ENCODE data around the gene WDR86. TPM values are rescaled to one million over a fixed set of nuclear protein-coding genes. Genes with fewer than 3 reads are reported as not detected.

The WDR86 gene
- total RNA-seq, 1 experiment from 2014 or later, result 8.1 TPM

DNA sequence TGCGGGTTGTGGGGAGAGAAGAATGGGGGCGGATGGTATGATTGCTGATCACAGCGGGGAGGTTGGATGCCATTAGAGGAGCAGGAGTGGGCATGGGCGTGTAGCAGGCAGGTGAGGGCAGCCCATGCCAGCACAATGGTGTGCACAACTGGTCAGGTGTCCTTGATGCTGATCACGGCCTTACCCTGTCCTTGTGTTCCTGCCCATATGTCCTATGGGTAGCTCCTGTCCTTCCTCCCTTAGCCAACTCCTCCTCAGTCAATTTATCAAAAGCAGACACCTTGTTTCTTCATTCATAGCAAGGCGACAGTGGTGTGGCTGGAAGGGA lies 30.7 kb downstream of the WDR86 start:
- peaks cover 15% of the 10 kb centered on the region for H3K23me2 ChIP-seq (ENCODE audit: insufficient read length, low read depth, low read length, poor library complexity, severe bottlenecking)
- no peak for DNase-seq
- no peaks in the 10 kb centered on the region for H3K79me1 ChIP-seq (ENCODE audit: insufficient read depth, low read depth, low read length, poor library complexity, severe bottlenecking)
- peak overlapping the region in 1 of 2 experiments; percentile 55; a peak in 1 of 5 replicates for H3K4me3 Mint-ChIP-seq
- H3K9me3 Mint-ChIP-seq, result no peaks in the 10 kb centered on the region
- peaks cover 27% of the 10 kb centered on the region for H3K27me3 Mint-ChIP-seq (ENCODE audit: low read depth)
- H3K14ac ChIP-seq (ENCODE audit: insufficient read depth, low read length), result no peak overlapping the region
- no peak overlapping the region for H2BK120ac ChIP-seq (ENCODE audit: low read depth, low read length, poor library complexity, severe bottlenecking)
- no peak overlapping the region for H3T11ph ChIP-seq (ENCODE audit: low read length)
- no peaks in the 10 kb centered on the region for H3K9me3 ChIP-seq (ENCODE audit: control insufficient read depth, low read depth, low read length)
- H4K8ac ChIP-seq (replicated peaks; ENCODE audit: insufficient read length, low read depth, low read length), result no peak overlapping the region
- peaks cover 17 to 18% of the 10 kb centered on the region in 2 experiments for H3K4me1 Mint-ChIP-seq
- no peak overlapping the region for H2BK15ac ChIP-seq (ENCODE audit: low read depth, low read length)
- H2AK5ac ChIP-seq (ENCODE audit: insufficient read length, low read length), result no peak overlapping the region
- no peak overlapping the region for H3K27ac ChIP-seq (ENCODE audit: insufficient read length, low read depth, low read length)
- no peak overlapping the region for H2BK20ac ChIP-seq (ENCODE audit: low read depth, low read length, poor library complexity, severe bottlenecking)
- no peak overlapping the region for H4K91ac ChIP-seq (ENCODE audit: insufficient read length, low read depth, low read length)
- no peak overlapping the region for H3K4ac ChIP-seq (ENCODE audit: low read depth, low read length)
- peaks cover 8% of the 10 kb centered on the region; the same call in 1 of the 2 replicates for H3K27me3 ChIP-seq (ENCODE audit: insufficient read depth, low read length)
- H3K9ac ChIP-seq (ENCODE audit: extremely low read depth, insufficient read length, low read length), result no peak overlapping the region
- H3K36me3 Mint-ChIP-seq (ENCODE audit: insufficient read depth in 1 of 3, low read depth in 3 of 3), result peaks cover 3 to 38% (median 37%) of the 10 kb centered on the region in 3 experiments
- TF ChIP-seq, protein P1, sequence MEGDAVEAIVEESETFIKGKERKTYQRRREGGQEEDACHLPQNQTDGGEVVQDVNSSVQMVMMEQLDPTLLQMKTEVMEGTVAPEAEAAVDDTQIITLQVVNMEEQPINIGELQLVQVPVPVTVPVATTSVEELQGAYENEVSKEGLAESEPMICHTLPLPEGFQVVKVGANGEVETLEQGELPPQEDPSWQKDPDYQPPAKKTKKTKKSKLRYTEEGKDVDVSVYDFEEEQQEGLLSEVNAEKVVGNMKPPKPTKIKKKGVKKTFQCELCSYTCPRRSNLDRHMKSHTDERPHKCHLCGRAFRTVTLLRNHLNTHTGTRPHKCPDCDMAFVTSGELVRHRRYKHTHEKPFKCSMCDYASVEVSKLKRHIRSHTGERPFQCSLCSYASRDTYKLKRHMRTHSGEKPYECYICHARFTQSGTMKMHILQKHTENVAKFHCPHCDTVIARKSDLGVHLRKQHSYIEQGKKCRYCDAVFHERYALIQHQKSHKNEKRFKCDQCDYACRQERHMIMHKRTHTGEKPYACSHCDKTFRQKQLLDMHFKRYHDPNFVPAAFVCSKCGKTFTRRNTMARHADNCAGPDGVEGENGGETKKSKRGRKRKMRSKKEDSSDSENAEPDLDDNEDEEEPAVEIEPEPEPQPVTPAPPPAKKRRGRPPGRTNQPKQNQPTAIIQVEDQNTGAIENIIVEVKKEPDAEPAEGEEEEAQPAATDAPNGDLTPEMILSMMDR (conservative IDR thresholded peaks at IDR 0.05), result no peak
- H2AFZ ChIP-seq (ENCODE audit: low read length), result no peak overlapping the region
- H3K27ac Mint-ChIP-seq, result no peak overlapping the region
- no peak overlapping the region for H3K4me2 ChIP-seq (ENCODE audit: insufficient read depth, insufficient read length, low read length)
- H3K56ac ChIP-seq (ENCODE audit: insufficient read length, low read depth, low read length), result no peak overlapping the region
- H3K4me1 ChIP-seq (ENCODE audit: insufficient read depth, low read length), result no peaks in the 10 kb centered on the region
- H4K20me1 ChIP-seq (ENCODE audit: control insufficient read depth, insufficient read depth, insufficient read length), result peaks cover 4% of the 10 kb centered on the region
- no peak overlapping the region for H2BK12ac ChIP-seq (ENCODE audit: insufficient read length, low read depth, low read length)
- H3K18ac ChIP-seq (ENCODE audit: insufficient read length, low read depth, low read length), result no peak overlapping the region
- no peak overlapping the region for H3K23ac ChIP-seq (ENCODE audit: insufficient read length, low read depth, low read length)
- no peak overlapping the region for H4K5ac ChIP-seq (ENCODE audit: insufficient read length, low read depth, low read length)
- no CpG with 5 or more reads among the region's 6 CpGs for WGBS (ENCODE audit: extremely low coverage, insufficient read length, low lambda C conversion rate)
- H3K79me2 ChIP-seq (ENCODE audit: insufficient read depth, low read length), result no peaks in the 10 kb centered on the region
- H2BK5ac ChIP-seq (ENCODE audit: insufficient read length, low read length), result no peak overlapping the region
